IMR-90 (cell line): ENCODE data around the gene TIRAP.
A peak's percentile ranks its signal among the peaks of the same experiment; 100 is the strongest.

ENCODE experiments used
- MXI1 ChIP-seq: IDR thresholded peaks from 2 replicates; pipeline ENCODE4 v1.6.1; 2012; ENCODE audit warnings: low read depth, mild to moderate bottlenecking, low read length, moderate library complexity, borderline replicate concordance
- POLR2A ChIP-seq: IDR thresholded peaks from 2 replicates; pipeline ENCODE4 v1.6.1; 2012; ENCODE audit warnings: mild to moderate bottlenecking, low read depth, low read length
- RFX5 ChIP-seq: IDR thresholded peaks from 2 replicates; pipeline ENCODE4 v1.8.0; 2012; ENCODE audit warnings: low read depth, mild to moderate bottlenecking, low read length, moderate library complexity
- TF ChIP-seq, protein P1 (sequence below): fragments of 150-350 bp; IDR thresholded peaks from 2 replicates; pipeline ENCODE4 v1.6.1; 2016; ENCODE audit warnings: low read depth, mild to moderate bottlenecking, low read length, moderate library complexity, borderline replicate concordance
- TF ChIP-seq, protein P2 (sequence below): fragments of 150-350 bp; IDR thresholded peaks from 2 replicates; pipeline ENCODE4 v1.6.1; 2017; ENCODE audit warnings: mild to moderate bottlenecking, antibody characterized with exemption, low read length, low read depth
- TF ChIP-seq, protein P3 (sequence below): conservative IDR thresholded peaks from 2 replicates; pipeline ENCODE4 v1.5.1; 2012; ENCODE audit warnings: mild to moderate bottlenecking, low read depth, low read length, improper control_type of control experiment

DNA sequence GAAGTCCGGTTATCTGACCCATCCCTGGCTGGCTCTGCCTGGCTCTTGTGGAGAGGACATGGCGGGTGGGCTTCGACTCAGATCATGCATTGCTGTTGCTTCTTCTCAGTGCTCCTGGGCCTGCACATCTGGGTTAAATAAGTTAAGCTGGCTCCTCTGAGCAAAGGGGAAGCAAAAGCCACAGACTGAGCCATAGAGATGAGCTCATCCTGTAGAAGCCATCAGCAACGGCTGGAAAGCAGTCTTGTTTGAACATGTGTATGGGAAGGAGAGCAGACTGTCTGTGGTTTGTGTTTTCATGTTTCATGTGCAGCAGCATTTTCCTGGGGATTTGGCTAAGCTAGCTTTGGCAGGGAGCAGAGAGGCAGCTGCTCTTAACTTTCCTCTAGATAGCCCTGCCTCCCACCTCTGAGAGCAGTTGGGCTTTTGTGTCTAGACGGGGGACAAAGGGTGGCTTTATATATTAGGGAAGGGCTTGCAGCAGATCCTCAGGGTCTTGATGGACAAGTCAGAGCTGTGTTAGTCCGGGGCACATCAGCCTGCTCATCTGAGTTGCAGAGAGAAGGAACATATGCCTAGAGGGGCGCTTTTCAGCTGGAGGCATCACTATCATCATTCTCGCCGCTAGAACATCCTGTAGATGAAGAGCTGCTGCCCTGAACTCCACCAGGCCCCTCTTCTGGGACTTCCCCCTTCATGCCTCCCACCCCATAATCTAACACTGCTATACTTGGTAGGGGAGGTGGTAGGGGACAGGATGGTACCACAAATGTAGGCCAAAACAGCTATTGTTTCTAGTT lies 35.9 kb downstream of the TIRAP start:
- TF ChIP-seq POLR2A: no peak
- TF ChIP-seq, protein P1, sequence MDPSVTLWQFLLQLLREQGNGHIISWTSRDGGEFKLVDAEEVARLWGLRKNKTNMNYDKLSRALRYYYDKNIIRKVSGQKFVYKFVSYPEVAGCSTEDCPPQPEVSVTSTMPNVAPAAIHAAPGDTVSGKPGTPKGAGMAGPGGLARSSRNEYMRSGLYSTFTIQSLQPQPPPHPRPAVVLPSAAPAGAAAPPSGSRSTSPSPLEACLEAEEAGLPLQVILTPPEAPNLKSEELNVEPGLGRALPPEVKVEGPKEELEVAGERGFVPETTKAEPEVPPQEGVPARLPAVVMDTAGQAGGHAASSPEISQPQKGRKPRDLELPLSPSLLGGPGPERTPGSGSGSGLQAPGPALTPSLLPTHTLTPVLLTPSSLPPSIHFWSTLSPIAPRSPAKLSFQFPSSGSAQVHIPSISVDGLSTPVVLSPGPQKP: no peak
- TF ChIP-seq, protein P2, sequence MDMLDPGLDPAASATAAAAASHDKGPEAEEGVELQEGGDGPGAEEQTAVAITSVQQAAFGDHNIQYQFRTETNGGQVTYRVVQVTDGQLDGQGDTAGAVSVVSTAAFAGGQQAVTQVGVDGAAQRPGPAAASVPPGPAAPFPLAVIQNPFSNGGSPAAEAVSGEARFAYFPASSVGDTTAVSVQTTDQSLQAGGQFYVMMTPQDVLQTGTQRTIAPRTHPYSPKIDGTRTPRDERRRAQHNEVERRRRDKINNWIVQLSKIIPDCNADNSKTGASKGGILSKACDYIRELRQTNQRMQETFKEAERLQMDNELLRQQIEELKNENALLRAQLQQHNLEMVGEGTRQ: no peak
- no peak for TF ChIP-seq RFX5
- TF ChIP-seq, protein P3, sequence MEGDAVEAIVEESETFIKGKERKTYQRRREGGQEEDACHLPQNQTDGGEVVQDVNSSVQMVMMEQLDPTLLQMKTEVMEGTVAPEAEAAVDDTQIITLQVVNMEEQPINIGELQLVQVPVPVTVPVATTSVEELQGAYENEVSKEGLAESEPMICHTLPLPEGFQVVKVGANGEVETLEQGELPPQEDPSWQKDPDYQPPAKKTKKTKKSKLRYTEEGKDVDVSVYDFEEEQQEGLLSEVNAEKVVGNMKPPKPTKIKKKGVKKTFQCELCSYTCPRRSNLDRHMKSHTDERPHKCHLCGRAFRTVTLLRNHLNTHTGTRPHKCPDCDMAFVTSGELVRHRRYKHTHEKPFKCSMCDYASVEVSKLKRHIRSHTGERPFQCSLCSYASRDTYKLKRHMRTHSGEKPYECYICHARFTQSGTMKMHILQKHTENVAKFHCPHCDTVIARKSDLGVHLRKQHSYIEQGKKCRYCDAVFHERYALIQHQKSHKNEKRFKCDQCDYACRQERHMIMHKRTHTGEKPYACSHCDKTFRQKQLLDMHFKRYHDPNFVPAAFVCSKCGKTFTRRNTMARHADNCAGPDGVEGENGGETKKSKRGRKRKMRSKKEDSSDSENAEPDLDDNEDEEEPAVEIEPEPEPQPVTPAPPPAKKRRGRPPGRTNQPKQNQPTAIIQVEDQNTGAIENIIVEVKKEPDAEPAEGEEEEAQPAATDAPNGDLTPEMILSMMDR: no peak
- peak; percentile 89 for TF ChIP-seq MXI1
